ENCODE results near the gene CX3CL1.
"Not testable (repeated sequence)": the region's sequence is repeated elsewhere in the genome, so short reads cannot be mapped to it uniquely, and the experiment has no call there.

CX3CL1 gene

GRCh38 chr16:57383276-57384247 is 11.3 kb downstream of the CX3CL1 start:
- no peak for DNase-seq

- no peak for DNase-seq
Measured at GRCh38 chr16:57384248-57385070, 12.2 kb downstream of the CX3CL1 start.

- DNase-seq: no peak
Measured at GRCh38 chr16:57385083-57385482, 12.8 kb downstream of the CX3CL1 start.

- DNase-seq: no peak
Measured at GRCh38 chr16:57386381-57386951, 14.2 kb downstream of the CX3CL1 start.

- DNase-seq: no peak
Measured at GRCh38 chr16:57387598-57388354, 15.5 kb downstream of the CX3CL1 start.

- DNase-seq: no peak
Measured at GRCh38 chr16:57388359-57389086, 16.2 kb downstream of the CX3CL1 start.

- no peak for DNase-seq
Measured at GRCh38 chr16:57389087-57389468, 16.8 kb downstream of the CX3CL1 start.

GRCh38 chr16:57390636-57391295 is 18.5 kb downstream of the CX3CL1 start:
- no peak for DNase-seq

- DNase-seq: no peak
Measured at GRCh38 chr16:57391300-57391699, 19.0 kb downstream of the CX3CL1 start.

- DNase-seq: no peak
Measured at GRCh38 chr16:57391708-57392107, 19.4 kb downstream of the CX3CL1 start.

- no peak for DNase-seq
Measured at GRCh38 chr16:57392694-57393093, 20.4 kb downstream of the CX3CL1 start.

GRCh38 chr16:57394444-57394843 is 22.2 kb downstream of the CX3CL1 start:
- DNase-seq: no peak

GRCh38 chr16:57395026-57395425 is 22.7 kb downstream of the CX3CL1 start:
- no peak for DNase-seq

GRCh38 chr16:57396786-57397185 is 24.5 kb downstream of the CX3CL1 start:
- DNase-seq: no peak

- DNase-seq: not testable (repeated sequence)
Measured at GRCh38 chr16:57397493-57397892, 25.2 kb downstream of the CX3CL1 start.

- DNase-seq: no peak
Measured at GRCh38 chr16:57401943-57402640, 29.8 kb downstream of the CX3CL1 start.

- no peak for DNase-seq
Measured at GRCh38 chr16:57403965-57404817, 31.9 kb downstream of the CX3CL1 start, which contains the start of gene CCL17. CCL17 (plus strand) TSS chr16:57404767; CDS start chr16:57413933, 9,166 bp downstream.

- DNase-seq: no peak
Measured at GRCh38 chr16:57405097-57405496, 32.8 kb downstream of the CX3CL1 start.

- no peak for DNase-seq
Measured at GRCh38 chr16:57406881-57407280, 34.6 kb downstream of the CX3CL1 start.
